PC-9 (cell line): ENCODE measurements around the gene ENTPD7. TPM values are rescaled to one million over a fixed set of nuclear protein-coding genes. Genes with fewer than 3 reads are reported as not detected.

Source experiments
- BruUV-seq: library from RNA; stranded (reverse); fragments of 400-500 nt; replicated peaks from 2 replicates; lab custom pipeline; 2021; lab: Mats Ljungman, UMichigan
- CTCF ChIA-PET: fragments of 300-600 bp; sonication (Branson Sonifier 250); formaldehyde crosslinking; loops from one replicate; lab custom pipeline; 2022; ENCODE audit warnings: antibody characterized with exemption; lab: Charles Lee
- POLR2A ChIA-PET: fragments of 300-600 bp; sonication (Branson Sonifier 250); formaldehyde crosslinking; loops from one replicate; lab custom pipeline; 2022; ENCODE audit warnings: antibody characterized with exemption; ENCODE audit not compliant: unreplicated experiment; lab: Charles Lee
- DNase-seq, 2 experiments: peaks; one replicate each; pipeline versions ENCODE4 v3.0.0 to v3.0.0-alpha.2; 2015 to 2022; ENCODE audit warnings: mixed read lengths in 1 of 2
- H2AFZ ChIP-seq: fragments of 200-600 bp; sonication (generic); 2 replicates; pipeline ENCODE4 v1.8.1; 2017; ENCODE audit warnings: antibody characterized with exemption
- H3F3A ChIP-seq: fragments of 200-600 bp; sonication (generic); 2 replicates; pipeline ENCODE4 v1.8.1; 2017; ENCODE audit warnings: antibody characterized with exemption, mild to moderate bottlenecking, low read depth; ENCODE audit not compliant: insufficient read depth
- H3K27ac ChIP-seq: fragments of 200-600 bp; sonication (generic); 2 replicates; pipeline ENCODE4 v1.6.1; 2016; ENCODE audit warnings: mixed run types
- H3K27me3 ChIP-seq: fragments of 200-600 bp; sonication (generic); 2 replicates; pipeline ENCODE4 v1.6.1; 2016; ENCODE audit warnings: low read depth, mixed run types; ENCODE audit not compliant: insufficient read depth
- H3K36me3 ChIP-seq: fragments of 200-600 bp; sonication (generic); 2 replicates; pipeline ENCODE4 v1.6.1; 2016; ENCODE audit warnings: low read depth, mixed run types
- H3K4me1 ChIP-seq: fragments of 200-600 bp; sonication (generic); replicated peaks from 2 replicates; pipeline ENCODE4 v1.6.1; 2016; ENCODE audit warnings: mixed run types; ENCODE audit not compliant: insufficient read depth
- H3K4me2 ChIP-seq: fragments of 200-600 bp; sonication (generic); 2 replicates; pipeline ENCODE4 v1.6.1; 2017; ENCODE audit warnings: mixed run types
- H3K4me3 ChIP-seq: fragments of 200-600 bp; sonication (generic); 2 replicates; pipeline ENCODE4 v1.6.1; 2016; ENCODE audit warnings: mixed run types
- H3K79me2 ChIP-seq: fragments of 200-600 bp; sonication (generic); 2 replicates; pipeline ENCODE4 v1.6.1; 2017; ENCODE audit warnings: low read depth, mixed run types
- H3K9me2 ChIP-seq: fragments of 200-600 bp; sonication (generic); 2 replicates; pipeline ENCODE4 v1.8.1; 2017; ENCODE audit warnings: mild to moderate bottlenecking; ENCODE audit not compliant: insufficient read depth
- H3K9me3 ChIP-seq: fragments of 200-600 bp; sonication (generic); 2 replicates; pipeline ENCODE4 v1.8.1; 2016; ENCODE audit warnings: low read depth; ENCODE audit not compliant: insufficient read depth
- H4K20me1 ChIP-seq: fragments of 200-600 bp; sonication (generic); 2 replicates; pipeline ENCODE4 v1.8.1; 2017; ENCODE audit not compliant: insufficient read depth
- CTCF ChIP-seq: fragments of 200-600 bp; sonication (generic); conservative IDR thresholded peaks from 2 replicates; pipeline ENCODE4 v1.6.1; 2017; ENCODE audit warnings: mixed run types, antibody characterized with exemption, mild to moderate bottlenecking, moderate library complexity
- EZH2 ChIP-seq: fragments of 200-600 bp; sonication (generic); IDR thresholded peaks from 2 replicates; pipeline ENCODE4 v1.8.0; 2017; ENCODE audit warnings: antibody characterized with exemption, low read depth
- intact Hi-C: fragments of 100-400 bp; cut with micrococcal nuclease; formaldehyde crosslinking; loops from one replicate; pipeline ENCODE4 v1.10.0; 2022; ENCODE audit not compliant: unreplicated experiment
- total RNA-seq: library from RNA; stranded (reverse); gene quantifications from 2 replicates; pipeline ENCODE4 v1.2.3, GENCODE V29; 2021

The ENTPD7 gene
- total RNA-seq, 1 experiment from 2014 or later = 5.4 TPM

- Histone ChIP-seq H3K4me1 (no peaks in the 10 kb centered on the region), H3K9me2 (no peaks in the 10 kb centered on the region), H3K4me3 (no peak overlapping the region), H3K36me3 (peaks cover 10% of the 10 kb centered on the region; the same call in 1 of the 2 replicates), H3K4me2 (no peak overlapping the region), H4K20me1 (no peaks in the 10 kb centered on the region), H3F3A (no peaks in the 10 kb centered on the region), H3K27me3 (no peaks in the 10 kb centered on the region), H2AFZ (no peak overlapping the region), H3K27ac (no peak overlapping the region), H3K79me2 (no peaks in the 10 kb centered on the region), H3K9me3 (no peaks in the 10 kb centered on the region)
- TF ChIP-seq CTCF (no peak), EZH2 (no peak)
- no TSS peak for BruUV-seq
- no peak for DNase-seq
- intact Hi-C loops = loop anchor here (5.0 kb wide), 1 partner anchor 37 kb away; no protein-coding TSS in a partner anchor
- ChIA-PET POLR2A (no interaction called here), CTCF (no interaction called here)
These were observed 91.3 kb downstream of the ENTPD7 start for GRCh38 chr10:99750641-99751040.

- intact Hi-C loops = loop anchor here (5.0 kb wide), 1 partner anchor 33 kb away; no protein-coding TSS in a partner anchor
- no peaks in the 10 kb centered on the region for H4K20me1 ChIP-seq
- H3K27ac ChIP-seq = no peak overlapping the region
- H3K27me3 ChIP-seq = no peaks in the 10 kb centered on the region
- no peak overlapping the region for H2AFZ ChIP-seq
- DNase-seq = no peak
- H3K9me3 ChIP-seq = no peaks in the 10 kb centered on the region
- peaks cover 8% of the 10 kb centered on the region for H3K36me3 ChIP-seq
- no TSS peak for BruUV-seq
- H3K4me1 ChIP-seq = no peaks in the 10 kb centered on the region
- no peaks in the 10 kb centered on the region for H3K9me2 ChIP-seq
- H3K79me2 ChIP-seq = no peaks in the 10 kb centered on the region
- no peak overlapping the region for H3K4me3 ChIP-seq
- H3F3A ChIP-seq = no peaks in the 10 kb centered on the region
- no peak overlapping the region for H3K4me2 ChIP-seq
- ChIA-PET POLR2A (no interaction called here), CTCF (no interaction called here)
- TF ChIP-seq CTCF (no peak), EZH2 (no peak)
These were observed 95.4 kb downstream of the ENTPD7 start for GRCh38 chr10:99754670-99755069.

Other genes with a start within 250 kb of the ENTPD7 start
- gene GOT1, start 228.9 kb upstream of the ENTPD7 start, total RNA-seq = 27.5 and 28.6 TPM in 2 replicates
- not detected in 2 replicates for gene NKX2-3, start 126.6 kb upstream of the ENTPD7 start, total RNA-seq
- 17.6 and 17.7 TPM in 2 replicates for gene SLC25A28, start 39.1 kb upstream of the ENTPD7 start, total RNA-seq
- 31.4 and 35.2 TPM in 2 replicates for gene COX15, start 72.6 kb downstream of the ENTPD7 start, total RNA-seq
- gene CUTC, start 72.7 kb downstream of the ENTPD7 start, total RNA-seq = 7.6 and 9.2 TPM in 2 replicates
- gene ABCC2, start 123.1 kb downstream of the ENTPD7 start, total RNA-seq = 132 and 174 TPM in 2 replicates